ENCODE data around the gene STPG2.
A peak's percentile ranks its signal among the peaks of the same experiment; 100 is the strongest.

Gene STPG2

DNA sequence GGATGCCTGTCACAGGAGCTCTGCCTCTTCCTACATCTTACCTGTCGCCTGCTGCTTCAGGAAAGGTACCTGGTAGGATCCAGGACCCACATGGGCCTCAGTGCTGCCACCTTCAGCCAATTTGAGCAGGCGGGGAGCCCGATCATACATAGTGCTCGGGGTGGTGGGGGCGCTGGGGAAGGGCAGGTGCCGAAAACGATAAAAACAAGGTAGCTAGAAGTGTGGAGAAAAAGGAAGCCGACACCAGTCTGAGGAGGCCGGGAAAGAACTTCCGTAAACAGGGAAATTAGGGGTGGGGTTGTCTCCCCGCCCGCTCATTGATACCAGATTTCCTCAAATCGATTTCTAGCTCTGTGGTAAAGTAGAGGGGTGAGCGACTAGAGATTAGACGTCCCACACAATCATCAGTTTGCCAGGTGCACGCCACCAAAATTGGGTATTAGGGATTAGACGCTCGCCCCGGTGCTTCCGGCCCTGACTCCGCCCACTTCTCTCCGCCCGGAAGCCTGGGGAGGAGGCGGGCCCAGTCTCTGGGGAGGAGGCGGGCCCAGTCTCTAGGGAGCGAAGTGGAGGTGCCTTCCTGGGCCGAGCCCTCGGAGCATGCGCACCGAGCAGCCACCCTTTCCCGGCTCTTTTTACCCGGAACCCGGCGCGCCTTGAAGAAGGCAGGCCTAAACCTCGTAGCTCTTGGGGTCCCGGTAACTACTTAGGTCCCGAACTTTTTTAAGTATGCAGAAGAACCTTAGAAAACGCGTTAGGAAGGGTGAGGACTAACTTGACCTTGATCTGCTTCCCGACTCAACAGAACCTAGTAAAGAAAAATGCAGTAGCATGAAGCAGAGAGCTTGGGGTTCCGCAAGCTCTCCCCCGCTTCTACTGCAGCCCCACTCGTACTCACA is at the start of gene STPG2:
Gene STPG2 (minus strand): TSS at position 476 of the 899 bp plus-strand sequence.
- peak; percentile 83 to 86 for DNase-seq (ENCODE audit: low read depth in 2 of 2)

DNA sequence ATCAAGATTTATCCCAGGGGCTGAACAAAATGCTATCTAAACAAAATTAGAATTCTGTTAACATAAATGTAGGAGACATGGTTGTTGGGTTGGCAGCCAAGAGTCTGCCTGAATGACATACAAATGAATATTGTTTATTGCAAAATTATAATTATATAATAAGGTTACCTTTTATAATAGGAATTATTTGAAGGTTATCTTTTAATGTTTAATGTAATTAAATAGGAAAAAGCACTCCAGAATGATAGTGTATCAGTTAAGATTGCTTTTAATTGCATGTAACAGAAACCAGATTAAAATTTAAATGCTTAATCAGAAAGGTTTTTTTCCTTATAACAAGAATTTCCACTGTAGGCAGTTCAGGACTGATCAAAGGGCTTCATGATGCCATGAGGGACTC is 42.0 kb upstream of the STPG2 start:
- no peak for DNase-seq (ENCODE audit: low read depth in 2 of 2)

DNA sequence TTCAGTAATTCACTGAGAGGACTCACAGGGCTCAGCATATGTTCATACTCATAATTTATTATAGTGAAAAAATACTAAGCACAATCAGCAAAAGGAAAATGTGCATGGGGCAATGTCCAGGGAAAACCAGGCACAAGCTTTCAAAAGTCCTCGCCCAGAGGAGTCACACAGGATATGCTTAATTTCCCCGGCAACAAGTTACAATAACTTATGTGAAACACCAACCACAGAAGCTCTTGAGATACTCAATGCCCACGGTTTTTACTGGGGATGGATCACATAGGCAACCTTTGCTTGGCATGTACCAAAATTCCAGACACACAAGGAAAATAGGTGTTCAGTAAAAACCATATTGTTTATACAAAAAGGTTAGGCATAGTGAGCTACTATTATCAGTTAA is 38.5 kb upstream of the STPG2 start:
- no peak for DNase-seq (ENCODE audit: low read depth in 2 of 2)

DNA sequence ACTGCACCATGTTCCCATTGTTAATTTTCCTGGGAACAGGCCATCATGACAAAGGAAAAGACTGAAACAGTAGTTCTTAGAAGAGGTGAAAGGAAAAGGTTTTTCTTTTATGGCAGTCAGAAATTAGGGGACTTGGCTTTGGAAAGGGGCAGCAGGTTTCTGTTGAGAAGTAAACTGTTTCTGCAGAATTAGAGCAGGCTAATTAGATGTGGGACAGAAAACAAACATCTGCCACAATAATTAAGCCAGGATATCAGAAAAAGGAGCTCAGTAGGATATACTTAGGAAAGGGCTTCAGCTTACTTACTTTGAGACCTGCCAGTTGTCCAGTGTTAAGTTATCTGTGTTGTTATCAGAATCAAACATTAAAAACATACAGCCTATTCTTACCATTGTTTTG is 36.7 kb upstream of the STPG2 start:
- no peak for DNase-seq (ENCODE audit: low read depth in 2 of 2)

DNA sequence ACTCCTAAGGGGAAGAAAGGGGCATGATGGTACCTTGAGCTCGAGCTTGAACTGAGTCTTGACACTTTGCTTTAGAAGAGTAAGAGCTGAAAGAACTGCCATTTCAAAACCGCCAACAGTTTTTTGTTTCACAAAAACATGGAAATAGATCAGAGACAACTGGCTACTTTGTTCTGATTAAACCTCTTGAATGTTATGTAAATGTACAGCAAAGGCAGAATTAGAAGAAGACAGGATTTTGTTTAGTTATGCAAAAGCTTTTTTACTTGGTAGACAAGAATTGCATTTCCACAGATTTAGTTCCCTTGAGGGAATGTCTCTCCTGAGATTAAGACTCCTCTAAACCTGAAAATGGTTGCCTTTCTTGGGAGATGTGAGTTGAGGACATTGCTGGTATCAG is 33.3 kb upstream of the STPG2 start:
- DNase-seq (ENCODE audit: low read depth in 2 of 2) = no peak

DNA sequence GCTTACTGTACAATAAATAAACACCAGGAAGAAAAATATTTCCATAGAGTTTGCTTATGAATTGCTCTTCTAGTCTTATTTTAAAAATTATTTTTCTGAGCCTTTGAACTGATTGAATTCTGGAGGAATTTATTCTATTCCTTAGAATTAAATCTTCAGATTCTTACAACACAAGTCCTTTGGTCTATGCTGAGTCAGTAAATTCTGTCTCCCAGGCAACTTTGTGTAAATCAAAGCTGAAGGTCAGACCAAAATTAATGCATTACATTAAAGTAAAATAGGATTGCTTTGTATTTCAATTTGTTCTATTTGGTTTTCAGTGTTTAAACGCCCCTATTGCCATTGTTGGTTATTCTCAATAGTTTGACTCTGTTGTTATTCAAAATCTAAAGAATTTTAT is 26.8 kb upstream of the STPG2 start:
- DNase-seq (ENCODE audit: low read depth in 2 of 2) = no peak

DNA sequence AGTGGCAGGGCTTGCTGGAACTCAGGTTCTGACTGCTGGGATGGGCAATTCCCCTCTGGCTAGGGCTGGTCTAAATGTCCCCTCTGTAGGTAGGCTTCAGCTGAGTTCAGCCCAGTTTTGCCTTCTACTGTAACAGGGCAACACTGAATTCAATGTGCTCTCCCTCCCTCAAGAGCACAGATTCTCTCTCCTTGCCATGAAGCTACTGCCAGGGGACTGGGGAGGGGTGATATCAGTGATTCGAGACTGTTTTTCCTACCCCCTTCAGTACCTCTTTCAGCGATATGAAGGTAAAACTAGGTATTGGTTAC is 23.4 kb upstream of the STPG2 start:
- DNase-seq (ENCODE audit: low read depth in 2 of 2) = no peak

DNA sequence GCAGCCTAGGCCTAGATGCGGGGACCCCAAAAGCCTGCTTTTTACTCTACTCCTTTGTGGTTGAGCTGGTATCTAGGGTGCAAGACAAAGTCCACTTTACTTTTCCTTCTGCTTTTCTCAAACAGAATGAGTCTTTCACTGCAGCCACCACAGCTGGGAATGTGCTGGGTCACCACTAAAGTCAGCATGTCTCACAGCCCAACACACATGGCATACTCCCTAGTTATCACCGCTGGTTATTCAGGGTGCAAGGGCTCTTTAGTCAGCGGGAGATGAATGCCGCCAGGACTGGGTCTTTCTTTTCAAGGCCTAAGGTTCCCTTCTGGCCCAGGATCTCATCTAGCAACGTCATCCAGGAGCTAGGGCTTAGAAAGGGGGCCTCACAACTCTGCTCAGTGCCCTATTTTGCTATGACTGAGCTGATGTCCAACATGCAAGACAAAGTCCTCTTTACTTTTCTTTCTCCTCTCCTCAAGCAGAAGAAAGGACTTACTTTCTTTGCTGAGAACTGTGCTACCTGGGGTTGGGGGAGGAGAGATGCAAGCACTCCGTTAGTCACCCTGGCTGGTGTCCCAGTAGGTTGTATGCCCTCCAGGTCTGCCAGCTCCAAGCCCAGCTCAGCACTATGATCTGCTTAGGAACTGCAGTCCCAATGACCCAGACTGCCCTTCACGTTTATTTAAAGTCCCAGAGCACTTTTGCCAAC is 22.9 kb upstream of the STPG2 start:
- DNase-seq (ENCODE audit: low read depth in 2 of 2) = no peak

DNA sequence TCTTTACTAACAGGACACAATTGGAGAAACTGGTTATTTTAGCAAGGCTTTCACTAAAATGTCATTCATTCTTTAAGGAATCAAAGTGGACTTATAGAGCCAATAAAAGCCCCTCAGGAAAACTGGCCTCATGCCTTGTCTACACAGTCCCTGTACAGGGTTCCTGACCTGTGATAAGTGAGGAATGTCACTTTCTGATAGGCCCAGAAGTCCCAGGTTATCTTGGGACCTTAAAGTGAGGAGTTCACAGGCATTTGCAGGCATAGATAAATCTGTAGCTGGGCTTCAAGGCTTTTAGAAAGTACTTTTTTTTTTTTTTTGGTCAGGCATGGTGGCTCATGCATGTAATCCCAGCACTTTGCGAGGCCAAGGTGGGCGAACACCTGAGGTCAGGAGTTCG is 19.4 kb upstream of the STPG2 start:
- no peak for DNase-seq (ENCODE audit: low read depth in 2 of 2)

DNA sequence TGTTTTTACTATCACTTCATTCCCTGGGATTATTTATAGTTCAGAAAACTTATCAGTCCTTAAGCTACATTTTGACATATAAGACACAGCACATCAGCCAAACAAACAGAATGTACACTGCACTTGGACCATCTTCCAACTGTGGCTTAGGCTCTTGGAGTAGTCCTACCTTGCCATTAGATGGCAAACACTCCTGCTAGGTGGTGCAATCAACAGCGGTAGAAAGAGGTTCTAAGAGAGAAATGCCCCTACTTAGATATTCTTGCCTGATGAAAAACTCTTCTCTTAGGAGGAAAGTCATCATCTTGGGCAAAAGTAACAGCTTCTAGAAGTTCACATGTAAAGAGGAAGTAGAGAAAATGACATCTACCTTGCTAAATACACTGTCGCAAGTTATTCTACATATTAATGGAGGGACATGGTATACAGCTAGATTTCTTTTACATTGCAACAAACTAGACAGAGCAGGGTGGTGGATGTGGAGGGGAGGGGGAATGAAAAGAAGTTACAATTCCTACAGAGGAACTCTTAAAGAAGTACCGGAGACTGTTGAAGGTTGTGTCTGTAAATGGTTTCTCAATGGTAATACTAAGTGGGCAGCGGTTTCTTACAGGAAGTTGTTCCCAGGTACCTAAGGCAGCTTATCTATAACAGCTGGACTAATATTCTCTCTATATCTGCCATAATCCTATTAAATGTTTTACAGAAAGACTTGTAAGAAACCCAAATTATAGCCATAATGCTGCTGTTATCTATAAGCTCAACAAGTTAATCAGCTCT is 8.1 kb upstream of the STPG2 start:
- DNase-seq (ENCODE audit: low read depth in 2 of 2) = no peak

DNA sequence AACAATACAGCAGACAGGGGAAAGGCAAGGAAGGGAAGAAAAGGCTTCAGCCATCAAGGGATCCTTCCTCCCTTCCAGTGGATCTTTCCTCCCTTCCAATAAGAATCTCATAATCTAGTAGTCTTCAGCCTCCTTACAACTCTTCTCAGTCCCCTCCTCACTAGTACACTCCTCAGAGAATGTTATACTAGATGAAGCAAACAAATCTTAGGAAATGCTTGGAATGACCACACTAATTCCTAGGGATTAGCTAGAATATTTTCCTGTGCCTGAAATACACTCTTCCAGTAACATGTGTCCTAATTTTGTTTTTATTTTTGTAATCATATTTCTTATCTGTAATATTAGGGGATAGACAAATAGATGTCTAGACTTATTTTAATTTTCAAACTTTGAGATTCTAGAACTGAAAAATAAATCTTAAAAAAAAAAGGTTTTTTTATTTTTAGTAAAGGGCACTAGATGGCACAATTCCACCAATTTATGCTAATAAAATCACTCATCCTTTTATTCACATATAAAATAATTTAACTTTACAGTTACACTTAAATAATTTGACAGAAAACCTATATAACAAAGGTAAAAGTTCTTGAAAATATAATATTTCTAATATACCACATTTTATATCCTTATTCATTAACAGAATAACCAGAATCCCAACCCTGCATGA is 7.0 kb upstream of the STPG2 start:
- no peak for DNase-seq (ENCODE audit: low read depth in 2 of 2)

DNA sequence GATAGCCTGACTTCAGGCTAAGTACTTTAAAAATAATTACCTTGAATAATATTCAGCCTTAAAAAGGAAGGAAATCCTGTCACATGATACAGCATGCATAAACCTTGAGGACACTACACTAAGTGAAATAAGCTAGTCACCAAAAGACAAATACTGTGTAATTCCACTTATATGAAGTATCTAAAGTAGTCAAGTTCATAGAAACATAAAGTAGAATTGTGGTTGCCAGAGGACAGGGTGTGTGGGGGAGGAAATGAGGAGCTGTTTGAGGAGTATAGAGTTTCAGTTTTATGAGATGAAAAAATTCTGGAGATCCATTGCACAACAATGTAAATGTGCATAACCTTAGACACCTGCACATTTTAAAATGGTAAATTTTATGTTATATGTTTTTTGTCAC is 5.6 kb upstream of the STPG2 start:
- no peak for DNase-seq (ENCODE audit: low read depth in 2 of 2)

DNA sequence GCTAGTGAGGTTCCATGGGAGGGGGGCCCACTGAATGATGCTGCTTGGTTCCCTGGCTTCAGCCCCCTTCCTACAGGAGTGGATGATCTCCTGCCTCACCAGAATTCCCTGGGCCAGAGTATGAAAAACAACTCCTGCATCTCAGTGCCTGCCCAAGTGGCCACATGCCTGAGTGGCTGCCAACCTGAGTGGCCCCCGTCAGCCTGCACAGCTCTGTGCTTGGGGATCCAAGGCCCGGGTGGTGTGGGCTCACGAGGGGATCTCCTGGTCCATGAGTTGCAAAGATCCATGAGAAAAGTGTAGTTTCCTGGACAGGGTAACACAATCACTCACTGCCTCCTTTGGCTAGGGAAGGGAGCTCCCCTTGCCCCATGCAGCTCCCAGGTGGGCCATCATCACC is 17.1 kb downstream of the STPG2 start:
- DNase-seq (ENCODE audit: low read depth in 2 of 2) = no peak

DNA sequence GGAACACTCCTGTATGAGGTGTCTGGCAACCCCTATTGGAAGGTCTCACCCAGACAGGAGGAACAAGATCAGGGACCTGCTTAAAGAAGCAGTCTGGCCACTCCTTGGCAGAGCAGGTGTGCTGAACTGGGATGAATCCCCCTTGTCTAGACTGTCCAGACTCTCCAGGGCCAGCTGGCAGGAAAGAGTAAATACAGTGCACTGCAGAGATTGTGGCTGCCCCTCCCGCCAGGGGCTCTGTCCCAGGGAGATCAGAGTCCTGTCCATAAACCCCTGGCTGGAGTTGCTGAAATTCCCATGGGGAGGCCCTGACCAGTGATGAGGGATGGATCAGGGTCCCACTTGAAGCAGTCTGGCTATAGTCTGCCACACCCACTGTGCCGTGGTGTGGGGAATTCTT is 17.7 kb downstream of the STPG2 start:
- no peak for DNase-seq (ENCODE audit: low read depth in 2 of 2)

DNA sequence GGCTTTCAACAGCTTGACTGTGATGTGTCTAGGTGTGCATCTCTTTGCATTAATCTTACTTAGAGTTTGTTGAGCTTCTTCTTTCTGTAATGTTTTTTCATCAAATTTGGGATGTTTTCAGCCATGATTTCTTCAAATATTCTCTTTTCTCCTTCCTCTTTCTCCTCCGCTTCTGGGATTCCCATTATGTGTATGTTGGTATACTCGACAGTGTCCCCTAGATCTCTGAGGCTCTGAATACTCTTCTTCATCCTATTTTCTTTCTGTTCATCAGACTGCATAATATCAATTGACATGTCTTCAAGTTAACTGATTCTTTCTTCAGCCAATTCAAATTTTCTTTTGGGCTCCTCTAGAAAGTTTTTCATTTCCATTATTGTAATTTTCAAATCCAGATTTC is 25.9 kb downstream of the STPG2 start:
- DNase-seq (ENCODE audit: low read depth in 2 of 2) = no peak

DNA sequence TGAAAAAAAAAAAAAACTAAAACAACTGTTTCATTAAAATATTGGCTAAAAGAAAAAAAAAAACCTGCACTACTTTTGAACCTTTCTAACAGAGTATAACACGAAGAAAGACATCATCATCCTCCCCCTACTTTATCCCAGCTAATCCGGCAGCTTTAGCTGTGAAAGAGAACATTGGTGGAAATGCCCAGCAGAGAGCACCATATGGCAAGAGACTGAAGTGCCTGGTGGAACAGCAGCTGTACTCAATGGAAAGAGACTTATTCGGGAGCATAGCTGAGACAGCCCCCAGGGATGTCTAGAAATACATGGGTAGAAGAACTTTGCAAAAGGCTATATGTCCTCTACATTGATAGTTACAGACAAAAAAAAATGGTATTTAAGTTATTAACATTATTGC is 30.3 kb downstream of the STPG2 start:
- no peak for DNase-seq (ENCODE audit: low read depth in 2 of 2)

DNA sequence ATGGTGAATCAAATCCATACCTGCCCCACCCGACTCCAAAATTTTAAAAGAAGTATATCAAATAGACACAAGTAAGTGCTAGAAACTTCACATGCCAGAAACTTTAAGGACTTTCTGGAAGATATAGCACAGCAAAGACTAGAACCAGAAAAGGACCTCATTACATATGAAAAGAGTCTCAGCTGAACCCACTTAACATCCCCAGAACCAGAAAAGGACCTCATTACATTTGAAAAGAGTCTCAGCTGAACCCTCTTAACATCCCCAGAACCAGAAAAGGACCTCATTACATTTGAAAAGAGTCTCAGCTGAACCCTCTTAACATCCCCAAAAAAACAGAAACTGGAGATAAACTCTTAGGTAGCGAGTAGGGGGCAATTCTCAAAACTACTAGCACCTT is 32.3 kb downstream of the STPG2 start:
- no peak for DNase-seq (ENCODE audit: low read depth in 2 of 2)

DNA sequence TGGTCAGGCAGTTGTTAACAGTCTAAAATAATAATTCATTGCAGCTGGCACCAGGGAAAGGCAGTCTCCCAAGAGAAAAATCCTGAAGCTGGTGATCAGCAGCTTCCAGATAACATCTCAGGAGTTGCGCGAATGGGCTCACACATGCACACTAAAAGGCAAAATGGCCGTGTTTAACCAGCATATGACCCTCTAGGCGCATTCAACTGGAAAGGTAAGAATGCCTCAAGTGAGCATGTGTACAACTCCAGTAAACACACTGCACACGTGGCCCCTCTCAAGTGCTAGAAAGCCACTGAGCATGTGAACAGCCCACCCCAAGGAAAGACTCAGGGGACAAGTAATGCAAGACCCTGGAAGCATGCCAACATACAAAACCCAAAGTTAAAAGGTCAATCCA is 33.1 kb downstream of the STPG2 start:
- DNase-seq (ENCODE audit: low read depth in 2 of 2) = no peak

DNA sequence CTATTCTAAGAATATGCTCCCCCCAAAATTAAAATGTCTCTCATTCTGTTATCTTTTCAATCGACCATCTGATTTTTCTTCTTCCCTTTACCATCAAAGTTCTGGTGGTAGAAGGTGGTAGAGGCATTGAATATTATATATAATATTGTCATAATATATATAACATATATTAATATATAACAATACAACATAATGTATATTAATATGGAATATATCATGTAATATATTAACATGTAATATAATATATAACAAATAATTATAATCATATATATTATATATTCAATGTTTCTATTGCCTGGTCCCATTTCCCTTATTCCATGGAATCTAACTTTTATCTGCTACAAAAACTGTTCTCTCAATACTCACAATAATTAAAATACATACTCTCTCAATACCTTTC is 40.6 kb downstream of the STPG2 start:
- DNase-seq (ENCODE audit: low read depth in 2 of 2) = no peak

DNA sequence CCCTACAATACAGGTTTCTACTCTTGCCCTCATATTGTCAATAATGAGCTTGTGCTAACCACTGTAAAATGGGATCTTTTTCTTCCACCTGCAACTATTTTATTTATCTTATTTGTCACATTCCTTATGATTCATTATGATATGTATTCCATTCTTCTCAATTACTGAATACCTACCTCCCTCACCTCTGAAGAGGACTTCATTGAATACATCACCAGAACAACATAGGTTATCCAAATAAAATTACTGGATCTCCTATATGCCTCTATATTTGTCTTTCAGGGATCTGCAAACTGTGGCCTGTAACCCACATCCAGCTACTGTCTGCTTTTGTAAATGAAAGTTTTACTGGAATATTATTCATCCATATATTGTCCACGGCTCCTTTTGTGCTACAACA is 41.3 kb downstream of the STPG2 start:
- no peak for DNase-seq (ENCODE audit: low read depth in 2 of 2)

DNA sequence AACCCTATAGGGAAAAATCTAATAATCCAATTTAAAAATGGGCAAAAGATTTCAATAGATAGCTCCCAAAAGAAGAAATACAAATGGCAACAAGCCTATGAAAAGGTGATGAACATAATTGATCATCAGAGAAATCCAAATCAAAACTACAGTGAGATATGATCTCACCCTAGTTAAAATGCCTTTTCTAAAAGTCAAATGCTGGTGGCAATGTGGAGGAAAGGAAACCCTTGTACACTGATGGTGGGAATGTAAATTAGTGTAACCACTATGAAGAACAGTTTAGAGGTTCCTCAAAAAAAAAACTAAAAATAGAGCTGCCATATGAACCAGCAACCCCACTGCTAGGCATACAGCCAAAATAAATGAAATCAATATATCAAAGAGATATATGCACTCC is 44.5 kb downstream of the STPG2 start:
- DNase-seq (ENCODE audit: low read depth in 2 of 2) = no peak

DNA sequence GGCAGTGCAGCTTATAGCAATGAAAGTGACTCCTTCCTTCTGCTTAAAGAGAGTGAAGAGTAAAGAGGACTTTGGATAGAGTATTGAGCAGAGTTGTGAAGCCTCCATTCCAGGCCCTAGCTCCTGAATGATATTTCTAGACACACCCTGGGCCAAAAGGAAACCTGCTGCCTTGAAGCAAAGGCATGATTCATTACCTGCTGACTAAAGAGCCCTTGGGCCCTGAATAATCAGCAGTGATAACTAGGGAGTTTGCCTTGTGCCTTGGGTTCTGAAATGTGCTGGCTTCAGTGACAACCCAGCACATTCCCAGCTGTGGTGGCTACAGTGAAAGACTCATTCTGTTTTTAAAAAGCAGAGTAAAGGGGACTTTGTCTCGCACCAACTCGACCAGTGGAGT is 49.2 kb downstream of the STPG2 start:
- no peak for DNase-seq (ENCODE audit: low read depth in 2 of 2)

Measured in stimulated activated CD4-positive, alpha-beta T cell treated with anti-CD3 and anti-CD28 coated beads, Interleukin-1b, Interleukin-23, amount 100 ng/mL, for 1 hour (primary cell).